HCT116 (cell line): Measurements from ENCODE around the gene DLX2. TPM values are rescaled to one million over a fixed set of nuclear protein-coding genes. Genes with fewer than 3 reads are reported as not detected.
"Not testable (repeated sequence)": the region's sequence is repeated elsewhere in the genome, so short reads cannot be mapped to it uniquely, and the experiment has no call there.

Experiments
- ATAC-seq: fragments of 200-7000 bp; cut with Tn5 transposase; 2 replicates; pipeline ENCODE4 v1.9.1; 2020; ENCODE audit warnings: mild to moderate bottlenecking, moderate library complexity
- BruUV-seq: library from RNA; stranded (reverse); fragments of 400-500 nt; replicated peaks from 2 replicates; lab custom pipeline; 2021; lab: Mats Ljungman, UMichigan
- CTCF ChIA-PET: fragments of 300-600 bp; sonication (Branson Sonifier 250); formaldehyde crosslinking; loops from one replicate; lab custom pipeline; 2021; ENCODE audit warnings: antibody characterized with exemption; lab: Charles Lee
- POLR2A ChIA-PET: fragments of 300-600, 350-600 bp; sonication (Branson Sonifier 250); formaldehyde crosslinking; loops from one replicate; lab custom pipeline; 2021; ENCODE audit warnings: antibody characterized with exemption; lab: Charles Lee
- RAD21 ChIA-PET, 2 experiments: fragments of 300-600 bp; sonication (Branson Sonifier 250); formaldehyde crosslinking; loops; one replicate each; lab custom pipeline; 2023; ENCODE audit warnings: low total read pairs in 2 of 2; ENCODE audit not compliant: uncharacterized antibody in 2 of 2, unreplicated experiment in 2 of 2, low non-redundant PET in 1 of 2; lab: Charles Lee
- DNase-seq: peaks from one replicate; pipeline ENCODE4 v3.0.0-alpha.2; 2010; ENCODE audit warnings: low read depth, low spot score
- H2AFZ ChIP-seq: fragments of 200-600 bp; shearing (Covaris generic), sonication (generic); 2 replicates; pipeline ENCODE4 v1.6.1; 2017; ENCODE audit warnings: low read depth, mixed run types, mixed read lengths, antibody characterized with exemption, low read length; ENCODE audit not compliant: poor library complexity, severe bottlenecking
- H3K27ac ChIP-seq: 2 replicates; pipeline ENCODE4 v1.5.1; 2012; ENCODE audit warnings: low read depth, low read length
- H3K27me3 ChIP-seq: fragments of 200-600 bp; sonication (generic); 2 replicates; pipeline ENCODE4 v1.6.1; 2016; ENCODE audit warnings: mixed run types, low read length, mixed read lengths; ENCODE audit not compliant: insufficient read depth
- H3K36me3 ChIP-seq, 2 experiments: fragments of 200-500 bp in 1 of 2; fragments of 200-600 bp in 1 of 2; sonication (Bioruptor generic) in 1 of 2; sonication (generic) in 1 of 2; 2 replicates each; pipeline versions ENCODE4 v1.5.1 to v1.6.1; 2014 to 2016; ENCODE audit warnings: low read length in 2 of 2, inconsistent platforms in 1 of 2, mixed read lengths in 1 of 2, mixed run types in 1 of 2; ENCODE audit not compliant: insufficient read depth in 2 of 2, control insufficient read depth in 1 of 2
- H3K4me1 ChIP-seq, 2 experiments: fragments of 200-600 bp in 1 of 2; sonication (generic) in 1 of 2; 2 replicates each; pipeline versions ENCODE4 v1.5.1 to v1.6.1; 2012 to 2017; ENCODE audit warnings: low read length in 2 of 2, inconsistent platforms in 1 of 2, mild to moderate bottlenecking in 1 of 2, mixed read lengths in 1 of 2, mixed run types in 1 of 2, moderate library complexity in 1 of 2; ENCODE audit not compliant: insufficient read depth in 2 of 2, control insufficient read depth in 1 of 2
- H3K4me2 ChIP-seq: fragments of 200-600 bp; sonication (generic); 2 replicates; pipeline ENCODE4 v1.6.1; 2017; ENCODE audit warnings: mixed run types, low read length, mixed read lengths
- H3K4me3 ChIP-seq, 2 experiments: fragments of 200-600 bp in 1 of 2; sonication (generic) in 1 of 2; replicated peaks in 1 of 2; 2 replicates each; pipeline ENCODE4 v1.5.1; 2011 to 2016; ENCODE audit warnings: low read length in 2 of 2, control low read depth in 1 of 2, low read depth in 1 of 2, mild to moderate bottlenecking in 1 of 2, mixed read lengths in 1 of 2, mixed run types in 1 of 2
- H3K79me2 ChIP-seq: fragments of 200-600 bp; sonication (generic); 2 replicates; pipeline ENCODE4 v1.6.1; 2017; ENCODE audit warnings: mild to moderate bottlenecking, mixed run types, low read length, moderate library complexity, mixed read lengths; ENCODE audit not compliant: insufficient read depth
- H3K9ac ChIP-seq: fragments of 200-600 bp; sonication (generic); 2 replicates; pipeline ENCODE4 v1.6.1; 2016; ENCODE audit warnings: low read length, mixed read lengths
- H3K9me2 ChIP-seq: fragments of 200-600 bp; sonication (generic), shearing (Covaris generic); 2 replicates; pipeline ENCODE4 v1.6.1; 2017; ENCODE audit warnings: mixed run types, mild to moderate bottlenecking, moderate library complexity; ENCODE audit not compliant: insufficient read depth
- H3K9me3 ChIP-seq, 2 experiments: fragments of 200-500 bp in 1 of 2; fragments of 200-600 bp in 1 of 2; sonication (Bioruptor generic) in 1 of 2; sonication (generic) in 1 of 2; 2 replicates each; pipeline ENCODE4 v1.6.1; 2014 to 2017; ENCODE audit warnings: low read length in 2 of 2, mixed read lengths in 2 of 2, inconsistent platforms in 1 of 2, low read depth in 1 of 2, mild to moderate bottlenecking in 1 of 2, mixed run types in 1 of 2, moderate library complexity in 1 of 2; ENCODE audit not compliant: control insufficient read depth in 1 of 2, insufficient read depth in 1 of 2
- H4K20me1 ChIP-seq: fragments of 200-600 bp; sonication (generic), shearing (Covaris generic); 2 replicates; pipeline ENCODE4 v1.6.1; 2017; ENCODE audit warnings: mixed run types, mild to moderate bottlenecking, moderate library complexity; ENCODE audit not compliant: insufficient read depth
- EZH2phosphoT487 ChIP-seq: fragments of 200-600 bp; IDR thresholded peaks from 2 replicates; pipeline ENCODE4 v1.6.1; 2018; ENCODE audit warnings: antibody characterized with exemption, borderline replicate concordance
- JUND ChIP-seq: IDR thresholded peaks from 2 replicates; pipeline ENCODE4 v1.6.1; 2012
- intact Hi-C: fragments of 100-400 bp; cut with micrococcal nuclease; formaldehyde crosslinking; loops from 2 replicates; pipeline ENCODE4 v1.10.0; 2022
- total RNA-seq: library from RNA; stranded (reverse); gene quantifications from one replicate; pipeline ENCODE4 v1.2.1, GENCODE V29; 2021; ENCODE audit not compliant: unreplicated experiment

Gene DLX2
- total RNA-seq, 1 experiment from 2014 or later, result 3.7 TPM

GRCh38 chr2:172114579-172114978, 11.9 kb upstream of the DLX2 start:
- no TSS peak for BruUV-seq

DNA sequence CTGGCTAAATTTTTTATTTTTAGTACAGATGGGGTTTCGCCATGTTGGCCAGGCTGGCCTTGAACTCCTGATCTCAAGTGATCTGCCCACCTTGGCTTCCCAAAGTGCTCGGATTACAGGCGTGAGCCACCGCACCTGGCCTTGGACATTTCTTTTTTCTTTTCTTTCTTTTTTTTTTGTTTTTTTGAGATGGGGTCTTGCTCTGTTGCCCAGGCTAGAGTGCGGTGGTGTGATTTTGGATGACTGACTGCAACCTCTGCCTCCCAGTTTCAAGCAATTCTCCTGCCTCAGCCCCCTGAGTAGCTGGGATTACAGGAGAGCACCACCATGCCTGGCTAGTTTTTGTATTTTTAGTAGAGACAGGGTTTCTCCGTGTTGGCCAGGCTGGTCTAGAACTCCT, 11.5 kb upstream of the DLX2 start:
- H3K4me2 ChIP-seq, H4K20me1 ChIP-seq, intact Hi-C loops, H3K9ac ChIP-seq, H3K9me3 ChIP-seq, H3K36me3 ChIP-seq, DNase-seq, H3K9me2 ChIP-seq, H3K4me1 ChIP-seq, H3K27me3 ChIP-seq, H2AFZ ChIP-seq, POLR2A ChIA-PET, ATAC-seq, H3K79me2 ChIP-seq, H3K4me3 ChIP-seq, BruUV-seq, H3K27ac ChIP-seq: not testable (repeated sequence)
- RAD21 ChIA-PET, result interaction anchor here (0.6 to 1.2 kb wide), 5 partner anchors 12 to 541 kb away, joined by 3 to 5 read pairs (median 3); partner anchors contain the start of gene DYNC1I2 (in 1 of the 2)
- CTCF ChIA-PET, result interaction anchor here (0.6 to 2.5 kb wide), 15 partner anchors 11 to 1186 kb away, joined by 3 to 33 read pairs (median 5); partner anchors contain the start of gene DLX2

More at GRCh38 chr2:172114579-172114978, 11.9 kb upstream of the DLX2 start:
- Histone ChIP-seq H3K79me2 (no peaks in the 10 kb centered on the region), H3K9me2 (no peaks in the 10 kb centered on the region), H3K9me3 (no peaks in the 10 kb centered on the region), H3K4me3 (no peak overlapping the region), H3K4me2 (no peak overlapping the region), H3K27ac (no peak overlapping the region), H3K4me1 (peaks cover 6 to 11% of the 10 kb centered on the region in 2 experiments; a peak in 3 of 4 replicates), H2AFZ (no peak overlapping the region), H4K20me1 (no peaks in the 10 kb centered on the region), H3K9ac (no peak overlapping the region), H3K36me3 (no peaks in the 10 kb centered on the region), H3K27me3 (no peaks in the 10 kb centered on the region)
- ATAC-seq, result no peak
- ChIA-PET POLR2A (no interaction called here), RAD21 (no interaction called here), CTCF (interaction anchor here (0.7 to 2.5 kb wide), 4 partner anchors 13 to 1186 kb away, joined by 3 to 33 read pairs (median 8); no protein-coding TSS in a partner anchor)
- TF ChIP-seq JUND (no peak), EZH2phosphoT487 (no peak)
- DNase-seq, result no peak
- intact Hi-C loops, result no loop called here
